HG02885 (cell line): ENCODE data around the gene EPHB2.

Source experiments
- ATAC-seq: cut with Tn5 transposase; IDR thresholded peaks from one replicate; pipeline ENCODE4 v1.9.1; 2021; ENCODE audit warnings: mild to moderate bottlenecking; ENCODE audit not compliant: unreplicated experiment, poor library complexity

Gene EPHB2

GRCh38 chr1:22717037-22717760 lies 6.6 kb downstream of the EPHB2 start:
- ATAC-seq = no peak

- ATAC-seq = no peak
Measured at GRCh38 chr1:22721122-22721873, 10.7 kb downstream of the EPHB2 start.

- no peak for ATAC-seq
Measured at GRCh38 chr1:22722901-22723550, 12.4 kb downstream of the EPHB2 start.

GRCh38 chr1:22727873-22728272 lies 17.2 kb downstream of the EPHB2 start:
- ATAC-seq = no peak

- no peak for ATAC-seq
Measured at GRCh38 chr1:22728751-22729399, 18.2 kb downstream of the EPHB2 start.

GRCh38 chr1:22729400-22729773 lies 18.7 kb downstream of the EPHB2 start:
- no peak for ATAC-seq

GRCh38 chr1:22729912-22730311 lies 19.3 kb downstream of the EPHB2 start:
- no peak for ATAC-seq

- ATAC-seq = no peak
Measured at GRCh38 chr1:22731924-22732720, 21.5 kb downstream of the EPHB2 start.

- ATAC-seq = no peak
Measured at GRCh38 chr1:22733643-22734042, 23.0 kb downstream of the EPHB2 start.

GRCh38 chr1:22736501-22737080 lies 26.0 kb downstream of the EPHB2 start:
- ATAC-seq = no peak

GRCh38 chr1:22737374-22738068 lies 26.9 kb downstream of the EPHB2 start:
- no peak for ATAC-seq

- no peak for ATAC-seq
Measured at GRCh38 chr1:22738069-22738435, 27.4 kb downstream of the EPHB2 start.

GRCh38 chr1:22738522-22738921 lies 27.9 kb downstream of the EPHB2 start:
- no peak for ATAC-seq

GRCh38 chr1:22739648-22740385 lies 29.2 kb downstream of the EPHB2 start:
- ATAC-seq = no peak

GRCh38 chr1:22741118-22741517 lies 30.5 kb downstream of the EPHB2 start:
- no peak for ATAC-seq

- no peak for ATAC-seq
Measured at GRCh38 chr1:22745669-22746585, 35.3 kb downstream of the EPHB2 start.

GRCh38 chr1:22747021-22747734 lies 36.5 kb downstream of the EPHB2 start:
- ATAC-seq = no peak
